ENCODE results near the gene FBXO41.
"Not testable (repeated sequence)": the region's sequence is repeated elsewhere in the genome, so short reads cannot be mapped to it uniquely, and the experiment has no call there.

The FBXO41 gene

GRCh38 chr2:73262691-73263429 is 21.4 kb downstream of the FBXO41 start:
- not testable (repeated sequence) for DNase-seq

GRCh38 chr2:73262108-73262651 is 22.1 kb downstream of the FBXO41 start:
- no peak for DNase-seq

GRCh38 chr2:73260338-73260984 is 23.8 kb downstream of the FBXO41 start:
- peak in 15 of 56 donors; percentile 5 to 49 (median 23) for DNase-seq

GRCh38 chr2:73259704-73260337 is 24.5 kb downstream of the FBXO41 start:
- no peak for DNase-seq

- DNase-seq = no peak
Measured at GRCh38 chr2:73259276-73259675, 25.0 kb downstream of the FBXO41 start.

- no peak for DNase-seq
Measured at GRCh38 chr2:73258913-73259215, 25.4 kb downstream of the FBXO41 start.

GRCh38 chr2:73258186-73258912 is 25.9 kb downstream of the FBXO41 start:
- DNase-seq = no peak

GRCh38 chr2:73257425-73258125 is 26.7 kb downstream of the FBXO41 start:
- DNase-seq = no peak

- DNase-seq = no peak
Measured at GRCh38 chr2:73257021-73257420, 27.3 kb downstream of the FBXO41 start.

GRCh38 chr2:73256618-73256922 is 27.7 kb downstream of the FBXO41 start:
- no peak for DNase-seq

- DNase-seq = no peak
Measured at GRCh38 chr2:73255907-73256617, 28.2 kb downstream of the FBXO41 start.

- DNase-seq = no peak
Measured at GRCh38 chr2:73255007-73255644, 29.2 kb downstream of the FBXO41 start.

GRCh38 chr2:73254343-73255006 is 29.8 kb downstream of the FBXO41 start:
- DNase-seq = no peak

GRCh38 chr2:73253901-73254300 is 30.4 kb downstream of the FBXO41 start:
- DNase-seq = no peak

- DNase-seq = no peak
Measured at GRCh38 chr2:73253400-73253799, 30.9 kb downstream of the FBXO41 start.

- no peak for DNase-seq
Measured at GRCh38 chr2:73252238-73253027, 31.8 kb downstream of the FBXO41 start.

- DNase-seq = no peak
Measured at GRCh38 chr2:73250872-73251846, 33.1 kb downstream of the FBXO41 start.

Measured in amygdala (tissue), 56 donors.